Choroid plexus epithelial cell (primary cell): ENCODE results near the gene TMEM203.
A peak's percentile ranks its signal among the peaks of the same experiment; 100 is the strongest.

ENCODE experiments used
- DNase-seq: peaks from one replicate; pipeline ENCODE4 v3.0.0-alpha.2; 2010; ENCODE audit warnings: low read depth
- H3K4me3 ChIP-seq: 2 replicates; pipeline ENCODE4 v1.5.1; 2011; ENCODE audit warnings: low read depth, mild to moderate bottlenecking, control low read depth, low read length, moderate library complexity
- TF ChIP-seq, protein P1 (sequence below): conservative IDR thresholded peaks from 2 replicates; pipeline ENCODE4 v1.5.1; 2011; ENCODE audit warnings: low read depth, mild to moderate bottlenecking, control low read depth, inconsistent platforms, low read length, moderate library complexity

The TMEM203 gene

DNA sequence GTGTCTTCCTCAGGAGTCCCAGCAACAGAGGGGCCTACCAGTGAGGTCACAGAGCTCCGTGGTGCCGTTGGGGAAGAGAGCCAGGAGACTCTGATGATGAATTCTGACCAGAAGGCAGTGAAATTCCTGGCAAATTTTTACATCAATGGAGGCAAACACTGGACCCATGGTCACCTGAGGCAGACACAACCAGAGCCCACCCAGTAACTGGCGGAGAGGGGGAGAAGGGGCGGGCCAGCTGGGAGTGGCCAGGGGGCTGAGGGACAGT lies 45.7 kb upstream of the TMEM203 start, which contains the start of gene STPG3:
STPG3 (plus strand) TSS at position 93 of the 268 bp plus-strand sequence; CDS start at position 94, 1 bp downstream.
- no peak for DNase-seq
- no peak within 1 kb of the TSS for H3K4me3 ChIP-seq
- TF ChIP-seq, protein P1, sequence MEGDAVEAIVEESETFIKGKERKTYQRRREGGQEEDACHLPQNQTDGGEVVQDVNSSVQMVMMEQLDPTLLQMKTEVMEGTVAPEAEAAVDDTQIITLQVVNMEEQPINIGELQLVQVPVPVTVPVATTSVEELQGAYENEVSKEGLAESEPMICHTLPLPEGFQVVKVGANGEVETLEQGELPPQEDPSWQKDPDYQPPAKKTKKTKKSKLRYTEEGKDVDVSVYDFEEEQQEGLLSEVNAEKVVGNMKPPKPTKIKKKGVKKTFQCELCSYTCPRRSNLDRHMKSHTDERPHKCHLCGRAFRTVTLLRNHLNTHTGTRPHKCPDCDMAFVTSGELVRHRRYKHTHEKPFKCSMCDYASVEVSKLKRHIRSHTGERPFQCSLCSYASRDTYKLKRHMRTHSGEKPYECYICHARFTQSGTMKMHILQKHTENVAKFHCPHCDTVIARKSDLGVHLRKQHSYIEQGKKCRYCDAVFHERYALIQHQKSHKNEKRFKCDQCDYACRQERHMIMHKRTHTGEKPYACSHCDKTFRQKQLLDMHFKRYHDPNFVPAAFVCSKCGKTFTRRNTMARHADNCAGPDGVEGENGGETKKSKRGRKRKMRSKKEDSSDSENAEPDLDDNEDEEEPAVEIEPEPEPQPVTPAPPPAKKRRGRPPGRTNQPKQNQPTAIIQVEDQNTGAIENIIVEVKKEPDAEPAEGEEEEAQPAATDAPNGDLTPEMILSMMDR: no peak

DNA sequence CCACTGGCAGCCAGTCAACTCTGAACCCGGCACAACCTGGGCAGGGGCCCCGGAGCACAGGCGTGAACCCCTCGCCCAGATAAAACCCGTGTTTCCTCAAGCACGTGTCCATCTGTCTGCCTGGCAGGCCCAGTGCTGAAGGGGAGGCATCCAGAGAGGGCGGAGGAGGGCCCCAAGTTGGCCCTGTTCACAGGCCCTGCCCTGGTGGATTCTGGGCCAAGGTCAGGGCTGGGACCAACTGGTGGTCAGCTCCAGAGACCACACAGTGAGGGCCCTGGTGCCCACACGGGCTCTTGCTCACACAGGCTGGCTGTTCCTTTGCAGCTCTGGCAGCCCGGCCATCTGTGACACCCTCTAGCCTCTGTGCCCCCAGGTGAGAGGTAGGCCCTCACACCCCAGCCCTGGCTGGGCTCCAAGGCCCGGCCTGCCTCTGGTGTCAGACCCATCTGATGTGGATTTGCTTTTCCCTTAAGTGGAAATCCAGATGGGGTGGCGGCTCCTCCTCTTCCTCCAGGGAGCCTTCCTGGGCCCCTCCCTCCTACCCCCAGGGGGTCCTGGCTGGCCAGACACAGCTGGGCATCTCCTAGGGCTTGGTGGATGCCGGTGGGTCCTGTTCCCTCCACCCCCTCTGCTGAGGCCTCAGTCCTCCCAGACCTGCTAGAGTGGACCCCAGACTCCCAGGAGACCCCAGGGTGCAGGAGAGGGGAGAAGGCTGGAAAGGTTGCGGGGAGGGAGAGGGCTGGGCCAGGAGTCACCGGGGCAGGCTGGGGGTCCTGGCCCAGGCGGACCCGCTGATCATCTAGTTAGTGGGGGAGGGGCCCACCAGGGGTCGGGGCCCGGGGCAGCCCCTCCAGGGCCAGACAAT lies 45.1 kb upstream of the TMEM203 start:
- no peak for DNase-seq
- H3K4me3 ChIP-seq: no peak overlapping the region
- TF ChIP-seq, protein P1: no peak

DNA sequence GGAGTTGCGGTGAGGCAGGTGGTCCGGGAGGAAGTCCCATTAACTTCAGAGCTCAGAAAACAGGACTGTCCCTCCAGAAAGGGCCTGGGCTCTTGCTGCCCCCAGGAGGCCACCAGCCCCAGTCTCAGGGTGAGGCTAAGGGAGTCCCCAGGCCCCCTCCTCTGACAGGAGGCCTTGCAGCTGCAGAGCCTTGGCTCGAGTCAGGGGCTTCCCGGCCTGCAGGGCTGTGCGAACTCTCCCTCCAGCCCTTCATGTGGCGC lies 42.4 kb upstream of the TMEM203 start:
- DNase-seq: no peak
- no peak overlapping the region for H3K4me3 ChIP-seq
- TF ChIP-seq, protein P1: no peak

DNA sequence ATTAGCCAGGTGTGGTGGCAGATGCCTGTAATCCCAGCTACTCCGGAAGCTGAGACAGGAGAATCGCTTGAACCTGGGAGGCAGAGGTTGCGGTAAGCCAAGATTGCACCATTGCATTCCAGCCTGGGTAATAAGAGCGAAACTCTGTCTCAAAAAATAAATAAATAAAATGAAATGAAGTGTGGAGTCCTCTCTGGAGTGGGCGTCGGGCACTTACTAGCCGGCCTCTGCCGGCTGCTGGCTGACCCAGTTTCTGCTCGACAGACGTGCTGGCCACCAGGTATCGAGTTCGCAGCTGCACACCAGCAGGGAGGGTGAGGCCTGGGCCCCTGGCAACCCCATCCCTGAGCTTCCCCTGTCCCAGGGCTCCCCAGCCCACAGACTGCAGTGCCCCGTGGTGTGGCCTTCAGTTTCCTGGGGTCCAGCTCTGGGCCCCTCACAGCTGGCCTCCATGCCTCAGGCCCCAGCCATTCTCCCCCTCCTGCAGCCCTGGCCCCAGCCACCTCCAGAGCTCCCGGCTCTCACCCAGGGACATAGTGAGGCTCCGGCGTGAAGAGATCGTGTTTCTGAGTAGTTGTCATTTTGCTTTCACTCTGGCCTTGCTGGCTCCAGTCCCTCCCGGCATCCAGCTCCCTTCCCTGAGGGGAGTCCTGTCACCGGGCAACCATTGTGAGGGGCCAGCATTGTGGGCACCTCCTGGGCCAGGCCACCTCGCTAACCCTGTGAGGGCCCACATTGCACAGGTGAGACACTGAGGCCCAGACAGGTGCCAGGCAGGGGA lies 41.9 kb upstream of the TMEM203 start:
- TF ChIP-seq, protein P1: no peak
- peak; percentile 54 for DNase-seq
- H3K4me3 ChIP-seq: no peak overlapping the region

DNA sequence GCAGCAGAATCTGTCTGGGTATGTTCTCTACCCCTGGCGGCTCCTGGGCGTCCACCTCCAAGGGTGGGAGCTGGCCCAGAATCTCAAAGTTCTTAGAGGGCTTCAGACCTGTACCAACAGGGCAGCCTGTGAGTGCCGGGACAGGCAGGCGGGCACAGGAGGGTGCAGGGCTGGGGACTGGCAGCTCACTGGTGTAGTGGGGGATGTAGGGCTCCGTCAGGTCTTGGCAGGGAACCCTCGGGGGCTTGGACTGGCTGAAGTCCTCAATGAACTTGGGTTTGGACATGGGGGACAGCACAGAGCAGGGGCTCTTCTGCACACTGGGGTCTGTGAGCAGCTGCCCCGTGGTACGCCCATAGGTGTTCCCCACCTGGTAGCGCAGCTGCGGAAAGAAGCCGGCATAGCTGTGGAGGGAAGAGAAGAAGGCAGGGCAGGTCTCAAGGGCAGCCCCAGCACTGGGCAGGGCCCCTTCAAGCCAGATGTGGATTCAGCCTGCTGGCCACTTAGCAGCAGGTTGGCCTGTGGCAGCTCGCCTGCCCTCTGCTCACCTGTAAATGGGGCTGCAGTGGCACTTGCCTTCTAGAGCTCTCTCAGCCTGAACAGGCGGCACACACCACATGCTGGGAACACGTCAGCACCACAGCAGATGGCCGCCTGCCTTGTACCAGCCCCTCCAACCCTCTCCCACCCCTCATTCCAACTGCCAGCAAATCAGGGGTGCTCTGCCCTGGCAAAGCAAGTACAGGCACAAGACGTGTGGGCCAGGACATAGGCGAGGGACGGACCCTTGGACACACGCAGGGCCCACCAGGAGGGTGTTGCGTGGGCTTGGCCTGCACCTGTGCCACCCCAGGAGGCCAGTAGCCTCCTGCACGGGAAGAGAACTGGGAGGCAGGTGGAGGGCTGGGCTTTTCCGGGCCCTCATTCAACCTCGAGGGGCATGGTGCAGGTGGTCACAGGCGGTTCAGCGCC lies 40.3 kb upstream of the TMEM203 start:
- H3K4me3 ChIP-seq: no peak overlapping the region
- DNase-seq: no peak
- TF ChIP-seq, protein P1: no peak

DNA sequence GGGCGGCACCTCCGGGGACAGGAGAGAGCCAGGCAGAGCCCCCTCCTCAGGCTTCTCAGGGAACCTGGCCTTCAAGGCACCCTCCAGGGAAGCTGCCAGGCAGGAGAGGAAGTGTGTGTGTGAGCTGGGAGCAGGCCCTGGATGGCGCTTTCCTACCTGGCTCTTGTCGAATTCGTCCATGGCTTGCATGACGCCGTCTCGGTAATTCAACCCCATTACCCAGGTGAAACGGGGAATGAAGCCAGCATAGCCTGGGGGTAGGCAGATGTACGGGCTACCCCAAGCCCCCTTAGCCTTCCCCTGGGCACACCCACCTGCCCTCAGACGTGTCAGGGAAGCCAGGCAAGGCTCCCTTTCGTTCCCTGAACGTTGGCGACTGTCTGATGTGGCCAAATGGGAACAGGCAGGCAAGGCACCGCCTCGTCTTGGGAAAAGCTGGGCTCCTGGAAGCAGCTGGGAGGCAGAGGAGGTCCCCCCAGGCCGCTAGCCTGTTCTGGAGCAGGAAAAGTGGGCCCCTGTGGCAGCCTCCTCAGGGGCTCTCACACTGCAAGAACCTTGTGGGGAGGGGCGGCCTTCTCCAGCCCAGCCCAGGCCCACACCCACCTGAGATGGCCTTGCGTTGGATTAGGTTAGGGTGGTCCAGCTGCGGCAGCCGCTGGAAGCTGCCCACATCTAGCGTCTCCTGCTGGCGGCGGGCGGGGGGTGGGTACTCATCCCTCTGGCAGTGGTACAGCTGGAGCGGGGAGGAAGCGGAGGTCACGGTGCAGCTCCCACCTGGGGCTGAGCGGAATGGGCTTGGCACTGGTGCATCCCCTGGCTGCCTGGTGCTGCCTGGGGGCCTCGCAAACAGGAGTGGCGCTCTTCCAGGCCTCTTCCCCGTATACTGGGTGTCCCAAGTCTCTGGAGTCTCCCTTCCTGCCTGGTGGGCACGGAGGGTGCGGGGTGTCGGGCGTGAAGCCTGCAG lies 39.3 kb upstream of the TMEM203 start:
- TF ChIP-seq, protein P1: peak; percentile 3
- no peak for DNase-seq
- no peak overlapping the region for H3K4me3 ChIP-seq
